Transverse colon (tissue), 3 donors: ENCODE measurements around the gene GPR45.

Source experiments
- EP300 ChIP-seq: sonication (generic); formaldehyde crosslinking; IDR thresholded peaks from one replicate; pipeline ENCODE4 v1.6.1; 2017; ENCODE audit warnings: antibody characterized with exemption, low read depth
- TF ChIP-seq, protein P1 (sequence below), 5 experiments: fragments of 200-600 bp in 3 of 5; fragments of 450-650 bp in 2 of 5; sonication (generic) in 3 of 5; IDR thresholded peaks; 1 replicate in 2 of 5; 2 replicates in 3 of 5; pipeline ENCODE4 v1.5.1; 2016 to 2017; ENCODE audit warnings: antibody characterized with exemption in 5 of 5, inconsistent platforms in 3 of 5, mild to moderate bottlenecking in 2 of 5, moderate library complexity in 1 of 5

DNA sequence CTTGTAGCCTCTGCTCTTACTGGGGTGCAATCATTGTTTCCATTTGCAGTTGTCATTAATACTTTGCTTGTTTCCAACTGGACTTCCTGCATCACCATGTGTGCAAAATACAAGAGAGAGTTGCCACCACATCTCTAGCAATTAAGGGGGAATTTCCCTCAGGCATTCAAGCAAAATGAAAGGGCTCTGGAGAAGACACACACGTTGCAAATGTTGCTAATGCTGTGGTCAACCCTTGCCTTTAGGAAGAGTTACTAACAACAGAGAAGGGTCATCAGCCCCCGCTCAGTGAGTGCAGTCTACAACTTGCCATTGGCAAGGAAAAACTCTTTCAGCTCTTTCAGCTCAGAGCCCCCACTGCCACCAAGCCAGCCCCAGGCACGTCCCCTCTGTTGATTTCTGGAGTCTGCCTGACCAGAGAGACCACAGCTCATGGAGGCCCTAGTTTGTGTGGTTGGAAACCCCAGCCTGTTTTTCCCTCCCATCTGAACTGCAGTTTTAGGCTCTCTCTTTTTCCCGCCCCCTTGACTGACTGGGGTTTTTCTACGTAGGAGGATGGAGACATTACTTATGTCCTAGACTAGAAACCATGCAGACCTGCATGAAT is 25.9 kb upstream of the GPR45 start:
- TF ChIP-seq, protein P1, sequence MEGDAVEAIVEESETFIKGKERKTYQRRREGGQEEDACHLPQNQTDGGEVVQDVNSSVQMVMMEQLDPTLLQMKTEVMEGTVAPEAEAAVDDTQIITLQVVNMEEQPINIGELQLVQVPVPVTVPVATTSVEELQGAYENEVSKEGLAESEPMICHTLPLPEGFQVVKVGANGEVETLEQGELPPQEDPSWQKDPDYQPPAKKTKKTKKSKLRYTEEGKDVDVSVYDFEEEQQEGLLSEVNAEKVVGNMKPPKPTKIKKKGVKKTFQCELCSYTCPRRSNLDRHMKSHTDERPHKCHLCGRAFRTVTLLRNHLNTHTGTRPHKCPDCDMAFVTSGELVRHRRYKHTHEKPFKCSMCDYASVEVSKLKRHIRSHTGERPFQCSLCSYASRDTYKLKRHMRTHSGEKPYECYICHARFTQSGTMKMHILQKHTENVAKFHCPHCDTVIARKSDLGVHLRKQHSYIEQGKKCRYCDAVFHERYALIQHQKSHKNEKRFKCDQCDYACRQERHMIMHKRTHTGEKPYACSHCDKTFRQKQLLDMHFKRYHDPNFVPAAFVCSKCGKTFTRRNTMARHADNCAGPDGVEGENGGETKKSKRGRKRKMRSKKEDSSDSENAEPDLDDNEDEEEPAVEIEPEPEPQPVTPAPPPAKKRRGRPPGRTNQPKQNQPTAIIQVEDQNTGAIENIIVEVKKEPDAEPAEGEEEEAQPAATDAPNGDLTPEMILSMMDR (IDR thresholded peaks at IDR 0.05), result no peak
- TF ChIP-seq EP300, result no peak
